ENCODE measurements around the gene RAB3GAP2. TPM values are rescaled to one million over a fixed set of nuclear protein-coding genes. Genes with fewer than 3 reads are reported as not detected.

The RAB3GAP2 gene
- total RNA-seq, 1 donor from 2014 or later = 51.2 TPM

GRCh38 chr1:220233927-220234326, 38.3 kb downstream of the RAB3GAP2 start:
- TF ChIP-seq CTCF (conservative IDR thresholded peaks at IDR 0.05) = no peak
- Mint-ChIP-seq H3K27me3 (no peaks in the 10 kb centered on the region), H3K9me3 (no peaks in the 10 kb centered on the region), H3K4me1 (ENCODE audit: unreplicated experiment) (no peaks in the 10 kb centered on the region), H3K27ac (no peak overlapping the region), H3K36me3 (peaks cover 12% of the 10 kb centered on the region), H3K4me3 (no peak overlapping the region)
- no peak for DNase-seq (ENCODE audit: extremely low spot score, unreplicated experiment)

GRCh38 chr1:220229771-220230170, 42.5 kb downstream of the RAB3GAP2 start:
- no peak for DNase-seq (ENCODE audit: extremely low spot score, unreplicated experiment)
- no peak for TF ChIP-seq CTCF (conservative IDR thresholded peaks at IDR 0.05)
- Mint-ChIP-seq H3K27ac (no peak overlapping the region), H3K4me3 (no peak overlapping the region), H3K9me3 (no peaks in the 10 kb centered on the region), H3K4me1 (ENCODE audit: unreplicated experiment) (peaks cover 9% of the 10 kb centered on the region), H3K36me3 (peaks cover 20% of the 10 kb centered on the region), H3K27me3 (no peaks in the 10 kb centered on the region)

DNA sequence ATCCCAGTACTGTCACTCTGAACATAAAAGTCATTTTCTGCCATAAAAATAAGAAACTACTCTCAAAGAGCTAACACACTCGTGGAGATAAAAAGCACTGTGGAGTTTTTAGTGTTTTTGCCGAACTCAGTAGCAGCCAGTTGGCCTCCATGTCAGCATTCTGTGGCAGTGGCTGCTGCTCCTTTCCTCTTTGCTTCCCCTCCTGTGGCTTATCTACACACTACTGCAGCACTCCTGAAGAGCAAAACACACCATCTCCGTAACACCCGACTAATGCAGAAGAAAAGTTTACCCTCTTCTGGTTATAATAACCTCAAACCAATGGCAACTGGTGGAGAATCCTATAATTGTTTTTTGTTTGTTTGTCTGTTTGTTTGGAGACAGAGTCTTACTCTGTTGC, 44.9 kb downstream of the RAB3GAP2 start:
- no peak for DNase-seq (ENCODE audit: extremely low spot score, unreplicated experiment)
- no peaks in the 10 kb centered on the region for H3K9me3 Mint-ChIP-seq
- no peaks in the 10 kb centered on the region for H3K27me3 Mint-ChIP-seq
- TF ChIP-seq CTCF (conservative IDR thresholded peaks at IDR 0.05) = no peak
- peaks cover 20% of the 10 kb centered on the region for H3K36me3 Mint-ChIP-seq
- no peak overlapping the region for H3K27ac Mint-ChIP-seq
- no peak overlapping the region for H3K4me3 Mint-ChIP-seq
- H3K4me1 Mint-ChIP-seq (ENCODE audit: unreplicated experiment) = peaks cover 9% of the 10 kb centered on the region

DNA sequence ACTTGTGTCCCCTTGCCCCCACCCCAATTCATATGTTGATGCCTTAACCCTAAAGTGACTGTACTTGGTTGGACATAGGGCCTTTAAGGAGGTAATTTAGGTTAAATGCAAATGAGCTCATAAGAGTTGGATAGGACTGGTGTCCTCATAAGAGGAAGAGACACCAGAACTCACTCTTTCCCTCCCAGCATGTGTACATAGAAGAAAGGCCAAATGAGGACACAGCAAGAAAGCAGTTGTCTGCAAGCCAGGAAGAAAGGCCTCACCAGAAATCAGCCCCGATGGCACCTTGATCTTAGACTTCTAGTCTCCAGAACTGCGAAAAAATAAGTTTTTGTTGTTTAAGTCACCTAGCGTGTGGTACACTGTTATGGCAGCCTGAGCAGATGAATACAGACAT, 45.5 kb downstream of the RAB3GAP2 start:
- H3K4me1 Mint-ChIP-seq (ENCODE audit: unreplicated experiment) = peaks cover 9% of the 10 kb centered on the region
- peaks cover 20% of the 10 kb centered on the region for H3K36me3 Mint-ChIP-seq
- H3K4me3 Mint-ChIP-seq = no peak overlapping the region
- no peak overlapping the region for H3K27ac Mint-ChIP-seq
- no peaks in the 10 kb centered on the region for H3K27me3 Mint-ChIP-seq
- DNase-seq (ENCODE audit: extremely low spot score, unreplicated experiment) = no peak
- no peak for TF ChIP-seq CTCF (conservative IDR thresholded peaks at IDR 0.05)
- H3K9me3 Mint-ChIP-seq = no peaks in the 10 kb centered on the region

GRCh38 chr1:220225957-220226356, 46.3 kb downstream of the RAB3GAP2 start:
- Mint-ChIP-seq H3K9me3 (no peaks in the 10 kb centered on the region), H3K27ac (no peak overlapping the region), H3K36me3 (peaks cover 13% of the 10 kb centered on the region), H3K27me3 (no peaks in the 10 kb centered on the region), H3K4me3 (no peak overlapping the region), H3K4me1 (ENCODE audit: unreplicated experiment) (peaks cover 9% of the 10 kb centered on the region)
- DNase-seq (ENCODE audit: extremely low spot score, unreplicated experiment) = no peak
- TF ChIP-seq CTCF (conservative IDR thresholded peaks at IDR 0.05) = no peak

GRCh38 chr1:220224611-220225124, 47.6 kb downstream of the RAB3GAP2 start:
- no peak for DNase-seq (ENCODE audit: extremely low spot score, unreplicated experiment)
- H3K4me3 Mint-ChIP-seq = no peak overlapping the region
- H3K27me3 Mint-ChIP-seq = no peaks in the 10 kb centered on the region
- H3K4me1 Mint-ChIP-seq (ENCODE audit: unreplicated experiment) = peaks cover 12% of the 10 kb centered on the region
- H3K27ac Mint-ChIP-seq = no peak overlapping the region
- no peaks in the 10 kb centered on the region for H3K9me3 Mint-ChIP-seq
- TF ChIP-seq CTCF (conservative IDR thresholded peaks at IDR 0.05) = no peak
- H3K36me3 Mint-ChIP-seq = peaks cover 9% of the 10 kb centered on the region
